ENCODE data around the gene COL23A1. TPM values are rescaled to one million over a fixed set of nuclear protein-coding genes. Genes with fewer than 3 reads are reported as not detected.
"Not testable (repeated sequence)": the region's sequence is repeated elsewhere in the genome, so short reads cannot be mapped to it uniquely, and the experiment has no call there.

Gene COL23A1
- total RNA-seq, 1 experiment from 2014 or later, result not detected

DNA sequence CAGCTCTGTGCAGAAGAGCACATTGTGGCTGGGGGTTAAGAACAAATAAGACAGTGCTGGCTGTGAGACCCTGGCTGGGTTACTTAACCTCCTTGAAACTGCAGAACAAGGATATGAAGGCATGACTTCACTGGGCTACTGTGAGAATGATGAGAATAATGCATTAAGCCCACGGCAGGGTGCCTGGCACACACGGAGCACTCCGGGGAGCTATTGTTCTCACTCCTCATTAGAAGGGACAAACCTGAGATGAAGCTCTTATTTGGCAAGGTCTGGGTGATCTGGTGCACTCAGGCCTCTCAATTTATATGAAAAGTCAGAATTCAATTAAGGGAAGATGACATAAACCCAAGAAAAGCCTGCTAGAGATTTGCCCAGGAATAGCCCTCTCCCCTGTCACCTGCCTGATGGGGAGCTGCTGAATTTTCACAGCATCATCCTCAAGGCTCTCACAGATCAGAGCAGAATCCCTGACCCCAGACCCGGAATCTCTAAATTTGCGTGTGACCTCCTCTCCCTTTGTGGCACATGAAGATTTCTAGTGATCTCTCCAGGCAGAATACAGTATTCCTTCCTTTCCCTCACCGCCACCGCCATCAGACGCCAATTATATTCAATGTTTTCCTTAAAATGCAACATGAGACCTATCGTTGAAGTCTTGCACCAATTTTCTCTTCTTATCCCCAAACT, 102.1 kb downstream of the COL23A1 start:
- Mint-ChIP-seq H3K36me3 (ENCODE audit: insufficient read depth, unreplicated experiment) (no peaks in the 10 kb centered on the region), H3K4me1 (ENCODE audit: low read depth, unreplicated experiment) (no peaks in the 10 kb centered on the region), H3K4me3 (ENCODE audit: low read depth, unreplicated experiment) (no peak overlapping the region), H3K27ac (ENCODE audit: unreplicated experiment) (no peak overlapping the region), H3K9me3 (ENCODE audit: low read depth, unreplicated experiment) (peaks cover 7% of the 10 kb centered on the region), H3K27me3 (ENCODE audit: unreplicated experiment) (no peaks in the 10 kb centered on the region)
- no peak for DNase-seq
- CTCF ChIA-PET, result no interaction called here
- BruUV-seq (replicated peaks), result no TSS peak
- intact Hi-C loops (cut with micrococcal nuclease; ENCODE audit: unreplicated experiment), result no loop called here
- TF ChIP-seq, protein P1, sequence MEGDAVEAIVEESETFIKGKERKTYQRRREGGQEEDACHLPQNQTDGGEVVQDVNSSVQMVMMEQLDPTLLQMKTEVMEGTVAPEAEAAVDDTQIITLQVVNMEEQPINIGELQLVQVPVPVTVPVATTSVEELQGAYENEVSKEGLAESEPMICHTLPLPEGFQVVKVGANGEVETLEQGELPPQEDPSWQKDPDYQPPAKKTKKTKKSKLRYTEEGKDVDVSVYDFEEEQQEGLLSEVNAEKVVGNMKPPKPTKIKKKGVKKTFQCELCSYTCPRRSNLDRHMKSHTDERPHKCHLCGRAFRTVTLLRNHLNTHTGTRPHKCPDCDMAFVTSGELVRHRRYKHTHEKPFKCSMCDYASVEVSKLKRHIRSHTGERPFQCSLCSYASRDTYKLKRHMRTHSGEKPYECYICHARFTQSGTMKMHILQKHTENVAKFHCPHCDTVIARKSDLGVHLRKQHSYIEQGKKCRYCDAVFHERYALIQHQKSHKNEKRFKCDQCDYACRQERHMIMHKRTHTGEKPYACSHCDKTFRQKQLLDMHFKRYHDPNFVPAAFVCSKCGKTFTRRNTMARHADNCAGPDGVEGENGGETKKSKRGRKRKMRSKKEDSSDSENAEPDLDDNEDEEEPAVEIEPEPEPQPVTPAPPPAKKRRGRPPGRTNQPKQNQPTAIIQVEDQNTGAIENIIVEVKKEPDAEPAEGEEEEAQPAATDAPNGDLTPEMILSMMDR (IDR thresholded peaks at IDR 0.05; ENCODE audit: unreplicated experiment), result no peak

DNA sequence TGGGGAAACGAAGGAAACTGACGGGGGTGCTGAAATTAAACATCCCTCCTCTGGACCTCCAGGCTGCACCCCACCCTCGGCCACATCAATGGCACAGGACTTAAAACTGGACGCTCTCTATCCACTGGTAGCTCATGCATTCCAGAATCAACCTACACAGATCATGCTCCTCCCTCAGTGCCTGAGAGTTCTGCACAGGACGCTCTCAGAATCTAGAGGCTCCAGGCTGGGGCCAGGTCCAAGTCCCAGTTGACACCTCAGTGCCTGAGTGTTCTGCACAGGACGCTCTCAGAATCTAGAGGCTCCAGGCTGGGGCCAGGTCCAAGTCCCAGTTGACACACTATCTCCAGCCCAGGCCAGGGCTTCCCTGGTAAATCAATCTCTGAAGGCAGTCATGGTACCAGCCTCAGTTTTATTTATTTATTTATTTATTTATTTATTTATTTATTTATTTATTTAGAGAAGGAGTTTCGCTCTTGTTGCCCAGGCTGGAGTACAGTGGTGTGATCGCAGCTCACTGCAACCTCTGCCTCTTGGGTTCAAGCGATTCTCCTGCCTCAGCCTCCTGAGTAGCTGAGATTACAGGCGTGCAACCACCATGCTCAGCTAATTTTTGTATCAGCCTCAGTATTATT, 103.2 kb downstream of the COL23A1 start:
- BruUV-seq (replicated peaks); CTCF ChIA-PET; H3K4me3 Mint-ChIP-seq (ENCODE audit: low read depth, unreplicated experiment); H3K4me1 Mint-ChIP-seq (ENCODE audit: low read depth, unreplicated experiment); H3K27ac Mint-ChIP-seq (ENCODE audit: unreplicated experiment); H3K36me3 Mint-ChIP-seq (ENCODE audit: insufficient read depth, unreplicated experiment); H3K27me3 Mint-ChIP-seq (ENCODE audit: unreplicated experiment); intact Hi-C loops (cut with micrococcal nuclease; ENCODE audit: unreplicated experiment); H3K9me3 Mint-ChIP-seq (ENCODE audit: low read depth, unreplicated experiment); DNase-seq: not testable (repeated sequence)

GRCh38 chr5:178486239-178486641, 104.0 kb downstream of the COL23A1 start:
- Mint-ChIP-seq H3K36me3 (ENCODE audit: insufficient read depth, unreplicated experiment) (no peaks in the 10 kb centered on the region), H3K27ac (ENCODE audit: unreplicated experiment) (no peak overlapping the region), H3K27me3 (ENCODE audit: unreplicated experiment) (no peaks in the 10 kb centered on the region), H3K9me3 (ENCODE audit: low read depth, unreplicated experiment) (peaks cover 7% of the 10 kb centered on the region), H3K4me3 (ENCODE audit: low read depth, unreplicated experiment) (no peak overlapping the region), H3K4me1 (ENCODE audit: low read depth, unreplicated experiment) (no peaks in the 10 kb centered on the region)
- TF ChIP-seq, protein P1 (IDR thresholded peaks at IDR 0.05; ENCODE audit: unreplicated experiment), result no peak
- no peak for DNase-seq
- CTCF ChIA-PET, result no interaction called here
- intact Hi-C loops (cut with micrococcal nuclease; ENCODE audit: unreplicated experiment), result no loop called here
- BruUV-seq (replicated peaks), result no TSS peak

- CTCF ChIA-PET, result no interaction called here
These were observed 106.6 kb downstream of the COL23A1 start for GRCh38 chr5:178483620-178484019.

More at GRCh38 chr5:178483620-178484019, 106.6 kb downstream of the COL23A1 start:
- Mint-ChIP-seq H3K4me1 (ENCODE audit: low read depth, unreplicated experiment) (no peaks in the 10 kb centered on the region), H3K27me3 (ENCODE audit: unreplicated experiment) (no peaks in the 10 kb centered on the region), H3K27ac (ENCODE audit: unreplicated experiment) (no peak overlapping the region), H3K4me3 (ENCODE audit: low read depth, unreplicated experiment) (no peak overlapping the region), H3K36me3 (ENCODE audit: insufficient read depth, unreplicated experiment) (no peaks in the 10 kb centered on the region), H3K9me3 (ENCODE audit: low read depth, unreplicated experiment) (no peaks in the 10 kb centered on the region)
- no peak for DNase-seq
- no TSS peak for BruUV-seq (replicated peaks)
- TF ChIP-seq, protein P1 (IDR thresholded peaks at IDR 0.05; ENCODE audit: unreplicated experiment), result no peak
- intact Hi-C loops (cut with micrococcal nuclease; ENCODE audit: unreplicated experiment), result no loop called here
